Cerebellar nuclear complex (tissue), 1 donor: ENCODE results near the gene RAP1GAP2.

Experiments used
- DNase-seq, 2 experiments: peaks; one replicate each; lab custom pipeline; 2025; lab: John Stamatoyannopoulos, UW

Gene RAP1GAP2

DNA sequence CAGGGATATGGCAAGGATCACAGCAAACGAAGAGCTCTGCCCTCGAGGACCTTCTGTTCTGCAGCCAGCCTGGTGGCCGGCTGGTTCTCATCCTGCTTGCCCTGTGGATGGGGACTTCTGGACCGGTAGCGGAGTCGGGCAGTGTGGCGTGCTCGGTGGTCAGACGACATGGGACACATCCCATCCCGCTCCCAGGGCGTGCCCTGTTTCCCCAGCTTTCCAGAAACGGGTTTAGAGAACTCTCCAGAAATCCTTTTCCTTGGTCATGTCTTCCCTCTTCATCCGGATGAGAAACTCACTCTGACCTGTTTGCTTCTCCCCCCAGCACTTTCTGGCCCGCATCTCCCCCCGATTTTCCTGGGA, 151.3 kb downstream of the RAP1GAP2 start:
- no peak for DNase-seq

DNA sequence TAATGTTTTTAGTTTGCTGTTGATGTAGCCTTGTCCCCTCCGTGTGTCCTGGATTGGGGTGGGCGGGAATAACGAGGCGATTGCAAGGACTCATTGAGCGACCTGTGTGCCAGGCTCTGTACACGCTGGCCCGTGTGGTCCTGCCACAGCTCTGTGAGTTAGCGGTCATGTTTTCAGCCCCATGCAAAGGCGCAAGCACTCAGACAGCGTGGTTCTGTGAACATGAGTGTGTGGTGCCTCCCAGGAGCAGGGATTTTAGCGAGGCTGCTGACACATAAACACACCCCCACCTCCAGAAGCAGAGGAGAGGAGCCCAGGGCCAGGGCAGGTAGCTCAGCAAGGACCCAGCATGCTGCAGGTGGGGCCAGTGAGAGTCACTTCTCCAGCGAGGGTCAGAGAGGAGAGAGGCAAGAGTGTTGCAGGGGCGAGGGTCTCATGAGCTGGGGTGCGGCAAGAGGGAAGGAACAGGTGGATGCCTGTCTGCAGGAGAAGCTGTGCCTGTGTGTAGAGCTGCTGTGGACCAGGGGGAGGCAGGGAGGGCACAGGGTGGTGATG, 151.8 kb downstream of the RAP1GAP2 start:
- DNase-seq: no peak

DNA sequence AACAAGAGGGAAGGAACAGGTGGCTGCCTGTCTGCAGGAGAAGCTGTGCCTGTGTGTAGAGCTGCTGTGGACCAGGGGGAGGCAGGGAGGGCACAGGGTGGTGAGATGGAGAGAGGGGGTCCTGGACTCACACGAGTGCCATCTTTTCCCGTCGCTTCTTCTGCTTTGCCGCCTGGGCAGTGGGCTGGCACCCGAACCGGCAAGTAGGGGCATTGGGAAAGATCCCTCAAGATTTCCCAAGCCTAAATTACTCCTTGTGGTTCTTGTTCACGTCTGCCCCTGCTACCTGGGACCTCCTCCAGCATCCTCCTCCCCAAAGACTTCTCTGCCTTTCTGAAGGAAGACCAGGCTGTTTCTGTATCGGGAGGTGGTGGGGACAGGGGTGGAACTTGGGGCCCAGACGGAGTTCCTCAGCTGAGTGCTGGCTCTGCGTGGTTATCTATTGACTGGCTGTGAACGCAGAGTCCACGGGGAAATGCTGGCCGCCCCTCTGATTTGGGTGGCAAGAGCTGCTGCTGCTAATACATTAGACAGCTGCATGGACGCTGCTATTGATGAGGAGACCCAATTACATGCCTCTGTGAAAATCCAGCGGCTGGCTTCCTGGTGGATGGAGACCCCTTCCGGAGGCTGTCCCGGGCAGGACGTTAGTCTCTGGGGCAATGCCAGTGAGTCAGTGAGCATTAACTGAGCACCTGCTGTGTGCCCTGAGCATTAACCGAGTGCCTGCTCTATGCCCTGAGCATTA, 152.7 kb downstream of the RAP1GAP2 start:
- DNase-seq: no peak

DNA sequence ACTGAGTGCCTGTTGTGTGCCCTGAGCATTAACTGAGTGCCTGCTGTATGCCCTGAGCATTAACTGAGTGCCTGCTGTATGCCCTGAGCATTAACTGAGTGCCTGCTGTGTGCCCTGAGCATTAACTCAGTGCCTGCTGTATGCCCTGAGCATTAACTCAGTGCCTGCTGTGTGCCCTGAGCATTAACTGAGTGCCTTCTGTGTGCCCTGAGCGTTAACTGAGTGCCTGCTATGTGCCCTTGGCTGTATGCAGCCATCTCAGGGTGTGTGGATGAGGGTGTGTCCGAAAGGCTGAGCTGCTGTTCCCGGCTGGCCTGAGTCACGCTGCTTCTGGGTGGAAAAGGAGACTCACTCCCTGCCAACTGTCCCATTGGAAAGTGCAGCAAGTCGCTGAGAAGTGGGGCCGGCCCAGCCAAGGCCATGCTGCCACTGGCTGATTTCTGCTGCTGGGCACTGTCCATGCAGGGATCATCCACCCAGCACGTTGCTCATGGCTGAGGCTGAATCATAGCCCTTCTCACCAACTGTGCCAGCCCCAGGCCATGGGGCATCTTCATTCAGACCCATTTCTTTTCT, 153.3 kb downstream of the RAP1GAP2 start:
- no peak for DNase-seq

DNA sequence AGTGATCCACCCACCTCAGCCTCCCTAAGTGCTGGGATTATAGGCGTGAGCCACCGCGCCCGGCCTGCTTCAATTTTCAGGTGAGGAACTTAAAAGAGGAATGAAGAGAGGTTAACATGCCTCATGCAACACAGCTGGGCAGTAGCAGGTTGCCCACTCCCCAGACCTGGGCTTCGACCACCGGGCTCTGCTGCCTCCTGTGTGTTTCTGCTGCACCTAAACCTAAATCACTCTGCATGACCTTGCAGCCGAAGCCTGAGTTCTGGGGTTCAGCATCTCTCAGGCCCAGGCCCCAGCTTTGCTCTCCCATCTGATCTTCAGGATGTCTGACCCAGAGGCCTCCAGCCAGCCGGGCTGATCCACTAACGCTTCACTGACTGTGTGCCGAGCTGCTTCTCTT, 154.6 kb downstream of the RAP1GAP2 start:
- no peak for DNase-seq

DNA sequence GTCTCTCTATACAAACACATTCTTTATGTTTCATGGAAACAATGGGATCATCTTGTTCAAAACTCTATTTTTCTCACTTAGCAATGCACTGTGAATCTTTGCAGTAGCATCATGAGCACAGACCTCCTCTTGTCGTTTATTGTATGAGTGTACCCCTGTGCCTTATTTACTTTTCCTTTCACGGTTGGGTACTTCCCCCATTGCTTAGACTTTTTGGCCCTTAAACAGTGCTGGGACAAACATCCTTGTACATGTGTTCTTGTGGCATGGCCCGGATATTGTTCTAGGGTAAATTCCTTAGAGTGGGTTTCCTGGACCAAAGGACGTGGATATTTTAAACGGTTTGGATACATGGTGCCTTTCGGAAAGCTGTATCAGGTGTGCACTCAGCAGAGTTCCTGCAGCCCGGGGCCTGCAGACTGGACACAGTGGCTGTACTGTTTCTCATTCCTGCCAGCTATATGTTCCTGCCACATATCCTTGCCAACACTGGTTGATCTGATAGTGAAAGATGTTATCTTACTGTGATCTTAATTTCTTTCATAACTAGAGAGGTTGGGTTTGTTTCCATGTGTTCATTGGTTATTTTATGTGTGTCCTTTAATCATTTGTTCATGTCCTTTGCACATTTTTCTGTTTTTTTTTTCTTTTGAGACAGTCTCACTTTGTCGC, 156.1 kb downstream of the RAP1GAP2 start:
- DNase-seq: no peak

DNA sequence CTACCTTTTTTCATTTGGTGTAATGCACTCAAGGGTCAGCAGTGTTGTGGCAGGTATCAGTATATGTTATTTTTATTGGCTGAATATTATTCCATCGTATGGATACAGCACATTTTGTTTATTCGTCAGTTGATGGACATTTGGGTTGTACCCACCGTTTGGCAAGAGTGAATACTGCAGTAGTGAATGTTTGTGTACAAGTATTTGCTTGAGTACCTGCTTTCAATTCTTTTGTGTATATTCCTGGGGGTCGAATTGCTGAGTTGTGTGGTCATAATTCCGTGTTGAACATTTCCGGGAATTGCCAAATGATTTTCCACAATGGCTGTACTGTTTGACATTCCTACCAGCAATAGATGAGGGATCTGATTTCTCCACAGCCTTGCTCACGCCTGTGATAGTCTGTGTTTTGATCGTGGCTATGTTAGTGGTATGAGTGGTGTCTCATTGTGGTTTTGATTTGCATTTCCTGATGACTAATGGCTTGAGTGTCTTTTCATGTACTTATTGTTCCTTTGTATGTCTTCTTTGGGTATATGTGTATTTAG, 158.7 kb downstream of the RAP1GAP2 start:
- DNase-seq: no peak

DNA sequence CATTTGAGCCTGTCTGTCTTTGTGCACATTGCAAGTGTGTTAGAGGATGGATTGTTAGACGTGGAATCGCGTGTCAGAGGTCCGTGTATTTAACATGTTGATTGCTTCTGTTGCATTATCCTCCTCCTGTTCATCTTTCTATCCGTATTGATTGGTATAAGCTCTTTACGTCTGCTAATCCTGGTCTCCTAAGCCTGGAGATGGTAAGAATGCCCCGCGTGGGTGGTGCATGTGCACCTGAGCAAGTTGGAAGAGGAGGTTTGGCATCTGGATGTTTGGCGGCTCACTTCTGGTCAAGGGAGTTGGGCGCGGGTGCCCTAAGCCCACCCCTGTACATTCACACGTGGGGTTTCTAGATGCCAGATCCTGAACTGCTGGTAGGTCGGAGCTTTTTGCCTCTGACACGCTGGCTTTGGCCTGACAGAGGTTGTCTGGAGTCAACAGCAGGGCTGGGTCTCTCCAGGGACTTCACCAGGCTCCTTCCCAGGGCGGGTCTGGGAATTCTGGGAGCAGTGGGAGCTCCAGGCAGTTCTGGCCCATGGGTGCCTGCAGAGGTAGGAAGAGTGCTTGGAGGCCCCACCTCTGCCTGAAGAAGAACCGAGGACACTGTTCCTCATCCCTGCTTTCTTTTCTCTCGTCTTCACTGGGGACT, 159.8 kb downstream of the RAP1GAP2 start:
- DNase-seq: no peak

DNA sequence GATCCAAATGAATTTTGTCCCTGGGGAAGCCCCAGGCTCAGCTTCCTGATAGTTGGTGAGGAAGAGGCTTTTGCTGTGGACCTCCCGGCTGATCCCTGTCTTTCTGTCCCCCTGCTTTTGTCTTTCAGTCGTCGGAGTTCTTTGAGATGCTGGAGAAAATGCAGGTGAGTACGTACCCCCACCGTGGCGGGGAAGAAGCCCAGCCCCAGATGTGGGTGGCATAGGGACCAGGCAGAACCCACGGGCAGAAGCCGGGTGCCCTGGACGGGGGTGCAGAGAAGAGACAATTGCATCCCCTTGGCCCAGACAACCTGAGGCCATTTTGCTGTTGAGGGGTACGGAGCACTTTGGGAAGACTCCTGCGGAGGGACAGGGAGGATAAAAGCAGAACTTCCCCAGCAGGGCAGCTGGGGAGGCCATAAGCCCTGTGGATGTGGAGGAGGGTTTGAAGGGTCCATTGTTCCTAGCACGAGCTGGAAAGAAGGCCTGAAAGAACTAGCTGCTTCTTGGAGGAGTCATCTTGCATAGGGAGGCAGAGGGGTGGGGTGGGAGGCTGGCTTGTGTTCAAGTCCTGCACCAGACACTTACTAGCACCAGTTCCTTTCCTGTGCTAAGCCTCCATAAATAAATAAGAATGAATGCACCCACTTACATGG, 161.5 kb downstream of the RAP1GAP2 start:
- DNase-seq: no peak

DNA sequence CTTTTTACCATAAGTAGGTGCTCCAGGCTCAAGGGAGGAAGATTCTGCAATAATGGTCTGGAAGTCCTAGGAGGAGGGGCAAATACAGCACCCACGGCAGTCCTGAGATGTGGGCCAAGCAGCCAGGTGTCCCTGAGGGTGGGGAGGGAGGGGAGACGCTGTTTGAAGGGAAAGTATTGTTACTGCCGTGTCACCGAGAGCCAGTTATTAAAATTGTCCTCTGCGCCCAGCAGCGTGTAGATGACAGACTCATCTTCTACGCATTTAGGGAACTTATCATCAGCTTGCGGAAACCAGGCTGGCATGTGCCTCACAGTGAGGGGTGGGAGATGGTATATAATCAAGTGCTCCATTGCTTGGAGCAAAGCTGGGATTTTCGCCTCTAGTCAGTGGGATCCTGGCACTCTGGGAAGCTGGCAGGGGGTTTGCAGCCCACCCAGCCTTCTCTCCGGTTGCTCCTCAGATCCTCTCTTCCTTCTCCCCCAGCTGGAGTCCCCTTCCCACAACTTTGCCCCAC, 162.5 kb downstream of the RAP1GAP2 start:
- no peak for DNase-seq

DNA sequence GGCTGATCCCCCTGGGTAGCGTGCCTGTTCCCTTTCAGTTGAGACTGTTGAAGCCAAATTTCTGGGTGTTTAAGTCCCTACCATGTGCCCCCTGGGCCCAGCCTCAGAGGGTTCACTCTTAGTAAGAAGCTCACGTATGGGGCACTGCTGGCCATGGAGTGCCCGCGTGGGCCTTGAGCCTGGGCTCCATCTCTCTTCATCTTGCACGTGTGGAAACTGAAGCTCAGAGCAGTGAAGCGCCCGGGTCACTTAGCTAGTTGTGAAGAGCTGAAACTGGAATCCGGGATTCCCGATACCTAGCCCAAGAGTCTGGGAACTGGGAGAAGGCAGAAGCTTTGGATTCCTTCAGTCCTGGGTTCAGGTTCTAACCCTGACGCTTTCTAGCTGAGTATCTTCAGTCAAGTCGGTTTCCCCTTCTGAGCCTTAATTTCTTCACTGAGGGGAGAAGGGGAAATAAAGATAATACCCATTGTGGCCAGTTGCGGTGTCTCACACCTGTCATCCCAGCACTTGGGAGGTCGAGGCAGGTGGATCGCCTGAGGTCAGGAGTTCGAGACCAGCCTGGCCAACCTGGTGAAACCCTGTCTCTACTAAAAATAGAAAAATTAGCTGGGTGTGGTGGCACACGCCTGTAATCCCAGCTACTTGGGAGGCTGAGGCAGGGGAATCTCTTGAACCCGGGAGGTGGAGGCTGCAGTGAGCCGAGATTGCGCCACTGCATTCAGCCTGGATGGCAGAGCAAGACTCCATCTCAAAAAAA, 163.3 kb downstream of the RAP1GAP2 start:
- DNase-seq: no peak

DNA sequence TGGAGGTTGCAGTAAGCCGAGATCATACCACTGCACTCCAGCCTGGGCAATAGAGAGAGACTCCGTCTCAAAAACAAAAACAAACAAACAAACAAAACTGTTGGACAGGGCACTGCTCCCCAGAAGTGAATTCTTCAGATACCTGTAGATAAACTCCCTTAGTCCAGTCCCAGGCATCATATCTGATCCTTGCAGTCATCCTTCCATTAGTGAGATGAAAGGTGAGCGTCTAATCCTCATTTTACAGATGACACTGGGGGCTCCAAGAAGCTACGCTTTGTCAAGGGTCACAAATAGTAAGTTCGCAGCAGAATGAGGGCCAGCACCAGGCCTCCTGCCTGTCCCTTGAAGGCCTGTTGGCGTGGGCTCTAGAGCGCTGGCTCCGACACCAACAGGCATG, 165.2 kb downstream of the RAP1GAP2 start:
- DNase-seq: no peak

DNA sequence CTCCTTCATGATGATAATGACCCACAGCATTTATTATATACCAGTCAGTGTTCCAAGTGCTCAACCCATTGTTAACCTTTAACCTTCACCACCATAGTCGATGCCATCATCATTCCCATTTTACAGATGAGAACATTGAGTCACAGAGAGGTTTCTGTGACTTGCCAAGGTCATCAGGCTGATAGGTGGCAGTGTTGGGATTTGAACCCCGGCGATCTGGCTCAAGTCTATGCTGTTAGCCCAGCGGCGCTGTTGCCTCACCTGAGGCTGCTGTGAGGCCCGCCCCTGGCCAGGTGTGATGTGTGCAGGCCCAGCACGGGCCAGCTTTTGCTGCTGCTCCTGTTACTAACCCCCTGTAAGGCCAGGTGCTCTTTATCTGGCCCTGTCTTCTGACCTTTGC, 166.0 kb downstream of the RAP1GAP2 start:
- DNase-seq: no peak

DNA sequence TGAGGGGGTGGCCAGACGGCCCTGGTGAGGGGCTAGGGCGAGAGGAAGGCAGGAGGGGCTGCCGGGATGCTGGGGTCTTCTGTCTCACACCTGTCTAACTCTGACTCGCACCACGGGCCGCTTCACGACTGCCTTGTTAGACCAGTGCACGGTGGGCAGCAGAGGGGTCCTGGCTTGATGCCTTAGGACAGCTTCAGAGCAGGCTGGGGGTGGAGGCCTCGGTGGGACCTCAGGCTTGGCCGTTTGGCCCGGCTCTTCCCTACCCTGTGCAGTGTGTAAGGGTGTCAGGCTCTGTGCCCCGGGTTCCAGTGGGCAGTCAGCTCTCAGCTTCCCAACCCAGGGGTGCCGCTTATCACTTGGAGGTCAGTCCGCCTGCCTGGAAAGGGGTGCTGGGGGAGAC, 166.5 kb downstream of the RAP1GAP2 start:
- no peak for DNase-seq

DNA sequence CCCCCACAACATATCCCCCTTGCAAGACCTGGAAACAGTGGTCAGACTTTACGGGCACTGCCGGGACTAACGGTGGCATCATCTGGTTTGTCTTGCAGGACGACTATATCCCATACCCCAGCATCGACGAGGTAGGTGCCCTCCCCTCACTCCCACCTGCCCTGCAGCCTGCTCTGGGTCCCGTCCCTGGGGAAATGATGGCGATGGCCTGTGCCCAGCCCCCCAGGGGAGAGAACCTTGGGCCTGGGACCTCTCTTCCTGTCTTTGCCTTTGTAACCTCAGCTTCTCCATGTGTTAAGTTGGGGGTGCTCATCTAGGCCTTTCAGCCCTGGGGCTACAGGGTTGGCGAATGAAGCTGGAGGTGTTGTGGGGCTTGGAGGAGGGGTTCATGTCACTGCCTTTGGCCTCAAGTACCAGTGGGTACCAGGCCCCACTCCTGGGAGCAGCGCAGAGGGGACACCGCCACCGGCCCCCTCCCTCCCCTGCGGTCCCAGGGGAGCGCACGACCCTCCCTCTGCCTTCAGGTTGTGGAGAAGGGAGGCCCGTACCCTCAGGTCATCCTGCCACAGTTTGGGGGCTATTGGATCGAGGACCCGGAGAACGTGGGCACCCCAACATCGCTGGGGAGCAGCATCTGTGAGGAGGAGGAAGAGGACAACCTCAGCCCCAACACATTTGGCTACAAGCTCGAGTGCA, 167.2 kb downstream of the RAP1GAP2 start:
- no peak for DNase-seq

DNA sequence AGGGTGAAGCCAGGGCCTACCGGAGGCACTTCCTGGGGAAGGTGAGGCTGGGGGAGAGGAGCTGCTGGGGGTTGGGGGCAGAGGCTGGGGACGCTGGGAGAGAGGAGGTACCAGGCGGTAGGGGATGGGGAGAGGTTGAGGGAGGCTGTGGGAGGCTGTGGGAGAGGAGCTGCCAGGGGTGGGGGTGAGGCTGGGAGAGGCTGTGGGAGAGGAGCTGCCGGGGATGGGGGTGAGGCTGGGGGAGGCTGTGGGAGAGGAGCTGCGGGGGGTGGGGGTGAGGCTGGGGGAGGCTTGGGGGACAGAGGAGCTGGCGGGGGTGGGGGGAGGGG, 167.8 kb downstream of the RAP1GAP2 start:
- no peak for DNase-seq

DNA sequence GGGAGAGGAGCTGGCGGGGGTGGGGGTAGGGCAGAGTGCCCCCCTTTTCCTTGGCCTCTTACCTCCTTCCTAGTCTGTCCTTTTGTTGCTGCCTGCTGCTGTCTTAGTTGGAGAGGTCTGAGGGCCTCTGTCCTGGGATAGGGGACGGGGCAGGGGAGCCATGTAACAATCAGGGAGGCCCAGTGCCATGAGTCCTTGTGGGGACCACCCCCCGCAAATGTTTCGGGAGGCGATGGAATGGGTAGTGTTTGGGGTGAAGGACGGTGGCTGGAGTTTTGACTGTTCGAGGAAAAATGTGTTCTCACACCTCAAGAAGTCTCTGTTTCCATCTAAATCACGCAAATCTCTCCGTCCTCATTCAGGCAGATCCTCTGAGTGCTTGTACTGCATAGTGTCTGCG, 168.1 kb downstream of the RAP1GAP2 start:
- no peak for DNase-seq

DNA sequence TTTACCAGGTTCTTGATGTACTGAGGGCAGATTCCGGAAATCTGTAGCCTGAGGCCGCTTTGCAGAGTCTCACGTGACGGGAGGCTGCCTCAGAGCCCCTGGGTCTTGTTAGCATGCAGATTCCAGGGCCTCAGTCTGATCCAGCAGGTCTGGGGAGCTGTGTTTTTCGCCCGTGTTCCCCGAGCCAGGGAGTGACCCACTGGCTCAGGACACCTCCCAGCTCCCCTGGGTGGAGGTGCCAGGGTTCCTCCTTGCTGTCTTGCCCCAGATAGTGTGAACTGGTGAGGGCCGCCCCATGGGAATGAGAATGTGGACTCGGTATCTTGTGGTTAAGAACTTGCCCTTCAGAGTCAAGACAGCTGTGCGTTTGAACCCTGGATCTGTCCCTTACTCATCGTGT, 168.6 kb downstream of the RAP1GAP2 start:
- no peak for DNase-seq

DNA sequence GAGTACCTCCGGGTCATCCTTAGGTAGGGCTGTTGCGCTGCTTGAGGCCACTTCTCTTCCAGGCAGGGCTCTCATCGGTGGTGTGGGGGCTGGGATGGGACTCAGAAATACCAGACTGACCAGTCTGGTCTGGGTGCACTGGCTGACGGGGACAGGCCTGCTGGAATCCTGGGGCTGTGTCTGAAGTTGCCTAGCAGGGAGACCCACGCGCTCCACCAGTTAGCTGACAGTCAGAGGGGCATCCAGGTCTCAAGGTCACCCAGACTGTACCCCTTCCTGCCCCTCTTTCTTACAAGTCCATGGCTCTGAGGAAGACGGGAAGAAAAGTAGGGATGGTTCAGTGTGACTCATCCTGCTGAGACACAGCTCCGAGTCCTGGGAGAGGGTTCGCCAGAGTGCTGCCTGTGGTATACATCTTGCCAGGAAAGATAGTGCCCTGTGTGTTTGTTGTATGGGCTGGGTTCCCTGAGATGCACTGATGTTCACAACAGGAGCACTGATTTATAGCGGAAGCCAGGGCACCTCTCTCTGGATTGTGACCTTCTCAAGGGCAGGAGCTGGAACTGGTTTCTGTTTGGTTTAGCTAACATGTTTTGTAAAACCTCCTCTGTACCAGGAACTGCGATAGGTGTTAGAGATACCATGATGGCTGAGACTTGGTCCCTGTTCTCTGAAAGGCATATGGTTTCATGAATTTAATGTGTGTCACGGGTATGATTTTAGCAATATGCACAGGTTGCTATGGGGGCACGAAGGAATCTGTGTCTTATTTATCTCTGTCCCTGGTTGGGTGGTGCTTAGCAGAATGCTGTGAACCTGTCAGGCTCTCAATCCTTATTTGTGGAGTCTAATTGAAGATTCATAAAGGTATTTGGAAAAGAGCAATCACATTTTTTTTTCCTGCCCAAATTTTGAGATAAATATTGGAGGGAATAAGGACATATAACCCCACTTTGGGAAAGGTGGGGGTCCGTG, 169.7 kb downstream of the RAP1GAP2 start:
- DNase-seq: no peak
